SK-N-SH (cell line): ENCODE results near the gene OTOA.

Experiments used
- CTCF ChIP-seq: fragments of 200-600 bp; sonication (generic); IDR thresholded peaks from 2 replicates; pipeline ENCODE4 v1.6.1; 2017; ENCODE audit warnings: antibody characterized with exemption, mild to moderate bottlenecking, moderate library complexity
- FOXJ3 ChIP-seq: sonication (generic); formaldehyde crosslinking; IDR thresholded peaks from 2 replicates; pipeline ENCODE4 v1.5.1; 2020; ENCODE audit warnings: mild to moderate bottlenecking, missing genetic modification reagents

DNA sequence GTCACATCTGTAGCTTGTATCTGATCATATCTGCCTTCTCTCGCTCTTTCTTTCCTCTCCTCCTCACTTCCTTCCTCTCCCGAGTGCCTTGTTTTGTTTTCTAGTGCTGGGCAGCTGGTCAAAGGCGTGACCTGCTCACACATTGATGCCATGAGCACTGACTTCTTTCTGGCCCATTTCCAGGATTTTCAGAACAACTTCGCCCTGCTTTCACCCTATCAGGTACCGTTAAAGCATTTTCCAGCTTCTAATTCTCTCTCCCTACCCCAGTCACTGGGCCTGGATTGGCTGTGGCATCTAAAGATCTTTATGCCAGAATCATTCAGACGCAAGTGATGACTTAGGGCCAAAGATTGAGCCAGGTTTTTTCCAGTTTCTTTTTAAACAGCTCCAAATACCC lies 55.5 kb downstream of the OTOA start:
- TF ChIP-seq CTCF (no peak), FOXJ3 (CRISPR knock-in tag) (no peak)
